OCI-LY3 (cell line): ENCODE data around the gene CTDSP1.

Experiments
- H2AFZ ChIP-seq: fragments of 200-600, 300-600 bp; shearing (Covaris generic); 2 replicates; pipeline ENCODE4 v1.6.0; 2014; ENCODE audit warnings: antibody characterized with exemption, low read depth, low read length
- H3K27ac ChIP-seq: fragments of 200-600, 300-600 bp; sonication (generic); 2 replicates; pipeline ENCODE4 v1.5.1; 2014; ENCODE audit warnings: mild to moderate bottlenecking, low read length, moderate library complexity, mixed read lengths
- H3K27me3 ChIP-seq: fragments of 200-600, 300-600 bp; sonication (generic); 2 replicates; pipeline ENCODE4 v1.6.1; 2014; ENCODE audit warnings: low read depth, low read length, mixed read lengths
- H3K36me3 ChIP-seq: fragments of 200-600, 300-600 bp; sonication (generic); replicated peaks from 2 replicates; pipeline ENCODE3; 2014; ENCODE audit warnings: low read depth, low read length, mixed read lengths
- H3K4me1 ChIP-seq: fragments of 300-600, 200-600 bp; sonication (generic); 2 replicates; pipeline ENCODE4 v1.6.1; 2014; ENCODE audit warnings: low read length, mixed read lengths
- H3K4me2 ChIP-seq: fragments of 200-600, 300-600 bp; sonication (generic); 2 replicates; pipeline ENCODE4 v1.6.1; 2014; ENCODE audit warnings: low read length, mixed read lengths
- H3K4me3 ChIP-seq: fragments of 300-600, 200-600 bp; sonication (generic); 2 replicates; pipeline ENCODE4 v1.5.1; 2014; ENCODE audit warnings: antibody characterized with exemption, mild to moderate bottlenecking, low read length, moderate library complexity
- H3K79me2 ChIP-seq: fragments of 300-600, 200-600 bp; shearing (Covaris generic); 2 replicates; pipeline ENCODE4 v1.6.1; 2014; ENCODE audit warnings: mild to moderate bottlenecking, low read length, mixed read lengths
- H3K9ac ChIP-seq: fragments of 300-600, 200-600 bp; shearing (Covaris generic); 2 replicates; pipeline ENCODE4 v1.6.0; 2014; ENCODE audit warnings: mild to moderate bottlenecking, low read length, moderate library complexity
- H3K9me3 ChIP-seq: fragments of 200-600, 300-600 bp; shearing (Covaris generic); 2 replicates; pipeline ENCODE4 v1.6.1; 2014; ENCODE audit warnings: low read length, mixed read lengths; ENCODE audit not compliant: insufficient read depth
- H4K20me1 ChIP-seq: fragments of 200-600, 300-600 bp; sonication (generic); 2 replicates; pipeline ENCODE4 v1.6.1; 2016; ENCODE audit warnings: low read length, mixed read lengths; ENCODE audit not compliant: insufficient read depth
- EZH2phosphoT487 ChIP-seq: fragments of 200-600 bp; shearing (Covaris generic); IDR thresholded peaks from 2 replicates; pipeline ENCODE4 v1.6.1; 2018; ENCODE audit warnings: antibody characterized with exemption, mixed run types, low read depth
- TF ChIP-seq, protein P1 (sequence below): fragments of 200-600, 300-600 bp; sonication (generic); IDR thresholded peaks from 2 replicates; pipeline ENCODE4 v1.5.1; 2014; ENCODE audit warnings: antibody characterized with exemption, low read length, low read depth

Gene CTDSP1

DNA sequence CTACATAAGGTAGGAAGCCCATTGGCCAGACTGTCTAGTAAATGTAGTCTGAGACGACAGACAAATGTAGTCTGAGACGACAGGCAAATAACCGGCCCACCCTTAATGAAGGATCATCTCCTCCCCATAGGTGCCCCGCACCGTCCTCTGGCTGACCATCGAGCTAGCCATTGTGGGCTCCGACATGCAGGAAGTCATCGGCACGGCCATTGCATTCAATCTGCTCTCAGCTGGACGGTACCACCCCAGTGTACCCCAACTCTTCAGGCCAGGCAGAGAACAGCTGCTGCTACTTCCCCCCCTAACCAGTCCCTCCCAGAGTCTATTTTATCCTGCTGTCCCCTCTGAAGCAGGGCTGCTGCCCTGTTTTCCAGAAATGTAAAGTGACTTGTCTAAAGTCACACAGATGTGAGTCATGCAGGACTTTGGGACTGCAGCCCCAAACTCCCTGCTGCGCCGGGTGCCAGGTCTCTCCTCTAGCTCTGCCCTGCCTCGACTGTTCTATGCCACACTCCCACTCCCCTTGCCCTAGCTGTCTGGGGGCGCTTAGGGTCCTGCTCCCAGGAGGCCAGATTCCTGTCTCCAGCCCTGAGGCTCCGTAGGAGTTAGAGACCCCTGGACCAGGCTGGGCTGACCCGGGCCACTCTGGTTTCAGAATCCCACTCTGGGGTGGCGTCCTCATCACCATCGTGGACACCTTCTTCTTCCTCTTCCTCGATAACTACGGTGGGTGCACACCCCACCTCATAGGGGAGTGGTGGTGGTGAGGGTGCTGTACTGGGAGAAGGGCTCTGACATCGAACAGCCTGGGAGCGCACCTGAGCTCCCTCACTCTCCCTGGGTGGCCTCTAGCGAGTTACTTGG is 12.9 kb upstream of the CTDSP1 start:
- Histone ChIP-seq H3K36me3 (no peaks in the 10 kb centered on the region), H3K27ac (no peak overlapping the region), H3K27me3 (no peaks in the 10 kb centered on the region), H4K20me1 (no peaks in the 10 kb centered on the region), H3K4me2 (no peak overlapping the region), H3K9ac (no peak overlapping the region), H2AFZ (no peak overlapping the region), H3K9me3 (no peaks in the 10 kb centered on the region), H3K4me1 (no peaks in the 10 kb centered on the region), H3K79me2 (no peaks in the 10 kb centered on the region), H3K4me3 (no peak overlapping the region)
- no peak for TF ChIP-seq EZH2phosphoT487
- TF ChIP-seq, protein P1, sequence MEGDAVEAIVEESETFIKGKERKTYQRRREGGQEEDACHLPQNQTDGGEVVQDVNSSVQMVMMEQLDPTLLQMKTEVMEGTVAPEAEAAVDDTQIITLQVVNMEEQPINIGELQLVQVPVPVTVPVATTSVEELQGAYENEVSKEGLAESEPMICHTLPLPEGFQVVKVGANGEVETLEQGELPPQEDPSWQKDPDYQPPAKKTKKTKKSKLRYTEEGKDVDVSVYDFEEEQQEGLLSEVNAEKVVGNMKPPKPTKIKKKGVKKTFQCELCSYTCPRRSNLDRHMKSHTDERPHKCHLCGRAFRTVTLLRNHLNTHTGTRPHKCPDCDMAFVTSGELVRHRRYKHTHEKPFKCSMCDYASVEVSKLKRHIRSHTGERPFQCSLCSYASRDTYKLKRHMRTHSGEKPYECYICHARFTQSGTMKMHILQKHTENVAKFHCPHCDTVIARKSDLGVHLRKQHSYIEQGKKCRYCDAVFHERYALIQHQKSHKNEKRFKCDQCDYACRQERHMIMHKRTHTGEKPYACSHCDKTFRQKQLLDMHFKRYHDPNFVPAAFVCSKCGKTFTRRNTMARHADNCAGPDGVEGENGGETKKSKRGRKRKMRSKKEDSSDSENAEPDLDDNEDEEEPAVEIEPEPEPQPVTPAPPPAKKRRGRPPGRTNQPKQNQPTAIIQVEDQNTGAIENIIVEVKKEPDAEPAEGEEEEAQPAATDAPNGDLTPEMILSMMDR = no peak

DNA sequence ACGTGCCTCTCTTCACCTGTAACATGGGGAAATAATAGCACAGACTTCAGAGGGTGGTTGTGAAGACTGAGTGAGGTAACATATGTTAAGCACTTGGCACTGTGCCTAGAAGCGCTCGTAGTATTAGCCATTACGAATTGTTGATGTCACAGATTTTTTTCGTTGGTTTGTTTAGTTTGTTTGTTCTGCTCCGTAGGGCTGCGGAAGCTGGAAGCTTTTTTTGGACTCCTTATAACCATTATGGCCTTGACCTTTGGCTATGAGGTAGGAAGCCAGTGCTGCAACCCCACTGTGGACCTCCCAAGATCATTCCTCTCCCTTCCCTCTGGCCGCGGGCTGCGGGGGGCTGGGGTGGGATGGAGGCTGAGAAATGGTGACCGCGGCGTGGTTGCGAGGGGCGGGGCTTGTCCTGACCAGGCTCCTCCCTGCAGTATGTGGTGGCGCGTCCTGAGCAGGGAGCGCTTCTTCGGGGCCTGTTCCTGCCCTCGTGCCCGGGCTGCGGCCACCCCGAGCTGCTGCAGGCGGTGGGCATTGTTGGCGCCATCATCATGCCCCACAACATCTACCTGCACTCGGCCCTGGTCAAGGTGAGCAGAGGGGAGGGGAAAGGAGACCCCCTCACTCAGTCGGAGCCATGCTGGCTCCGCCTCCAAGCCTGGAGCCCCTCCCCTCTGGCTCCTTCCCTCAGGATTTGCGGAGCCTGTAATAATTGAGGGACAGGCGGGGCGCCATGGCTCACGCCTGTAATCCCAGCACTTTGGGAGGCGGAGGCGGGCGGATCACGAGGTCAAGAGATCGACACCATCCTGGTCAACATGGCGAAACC is 12.1 kb upstream of the CTDSP1 start:
- no peak overlapping the region for H3K9ac ChIP-seq
- H3K27me3 ChIP-seq = no peaks in the 10 kb centered on the region
- H4K20me1 ChIP-seq = no peaks in the 10 kb centered on the region
- no peak overlapping the region for H2AFZ ChIP-seq
- TF ChIP-seq, protein P1 = no peak
- TF ChIP-seq EZH2phosphoT487 = no peak
- H3K4me3 ChIP-seq = no peak overlapping the region
- no peak overlapping the region for H3K4me2 ChIP-seq
- H3K79me2 ChIP-seq = no peaks in the 10 kb centered on the region
- H3K9me3 ChIP-seq = no peaks in the 10 kb centered on the region
- H3K27ac ChIP-seq = no peak overlapping the region
- no peaks in the 10 kb centered on the region for H3K36me3 ChIP-seq
- H3K4me1 ChIP-seq = no peaks in the 10 kb centered on the region

DNA sequence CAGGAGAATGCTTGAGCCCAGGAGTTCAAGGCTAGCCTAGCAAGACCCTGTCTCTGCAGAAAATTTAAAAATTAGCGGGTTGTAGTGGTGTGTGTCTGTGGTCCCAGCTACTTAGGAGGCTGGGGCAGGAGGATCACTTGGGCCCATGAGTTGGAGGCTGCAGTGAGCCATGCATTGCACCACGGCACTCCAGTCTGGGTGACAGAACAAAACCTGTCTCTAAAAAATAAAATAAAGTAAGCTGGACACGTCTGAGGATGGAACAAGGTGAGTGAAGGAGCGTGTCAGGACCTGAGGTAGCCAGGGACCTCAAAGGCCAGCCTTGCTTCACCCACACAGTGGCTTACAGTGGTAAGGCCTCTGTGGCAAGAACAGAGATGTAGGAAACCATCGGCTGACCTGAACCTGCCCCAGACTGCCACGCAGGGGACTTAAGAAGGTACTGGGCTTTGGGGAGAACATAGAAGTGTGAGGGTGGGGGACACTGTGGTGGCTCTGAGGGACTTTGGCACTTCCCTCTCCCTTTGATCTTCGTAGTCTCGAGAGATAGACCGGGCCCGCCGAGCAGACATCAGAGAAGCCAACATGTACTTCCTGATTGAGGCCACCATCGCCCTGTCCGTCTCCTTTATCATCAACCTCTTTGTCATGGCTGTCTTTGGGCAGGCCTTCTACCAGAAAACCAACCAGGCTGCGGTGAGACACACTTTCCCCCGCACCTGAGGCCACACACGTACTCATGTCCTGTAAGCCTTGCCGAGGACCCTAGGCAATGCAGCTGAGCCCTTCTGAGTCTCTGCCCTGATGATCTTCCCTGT is 10.1 kb upstream of the CTDSP1 start:
- no peaks in the 10 kb centered on the region for H4K20me1 ChIP-seq
- H3K27ac ChIP-seq = no peak overlapping the region
- H3K9me3 ChIP-seq = no peaks in the 10 kb centered on the region
- no peak overlapping the region for H3K4me2 ChIP-seq
- H3K4me1 ChIP-seq = peaks cover 1% of the 10 kb centered on the region; the same call in 1 of the 2 replicates
- no peak overlapping the region for H3K9ac ChIP-seq
- H3K36me3 ChIP-seq = no peaks in the 10 kb centered on the region
- no peaks in the 10 kb centered on the region for H3K27me3 ChIP-seq
- H3K4me3 ChIP-seq = no peak overlapping the region
- H2AFZ ChIP-seq = no peak overlapping the region
- no peaks in the 10 kb centered on the region for H3K79me2 ChIP-seq
- no peak for TF ChIP-seq EZH2phosphoT487
- TF ChIP-seq, protein P1 = no peak
